ENCODE results near the gene CSH2. TPM values are rescaled to one million over a fixed set of nuclear protein-coding genes. Genes with fewer than 3 reads are reported as not detected.

CSH2 gene
- total RNA-seq, 1 experiment from 2014 or later, result not detected

DNA sequence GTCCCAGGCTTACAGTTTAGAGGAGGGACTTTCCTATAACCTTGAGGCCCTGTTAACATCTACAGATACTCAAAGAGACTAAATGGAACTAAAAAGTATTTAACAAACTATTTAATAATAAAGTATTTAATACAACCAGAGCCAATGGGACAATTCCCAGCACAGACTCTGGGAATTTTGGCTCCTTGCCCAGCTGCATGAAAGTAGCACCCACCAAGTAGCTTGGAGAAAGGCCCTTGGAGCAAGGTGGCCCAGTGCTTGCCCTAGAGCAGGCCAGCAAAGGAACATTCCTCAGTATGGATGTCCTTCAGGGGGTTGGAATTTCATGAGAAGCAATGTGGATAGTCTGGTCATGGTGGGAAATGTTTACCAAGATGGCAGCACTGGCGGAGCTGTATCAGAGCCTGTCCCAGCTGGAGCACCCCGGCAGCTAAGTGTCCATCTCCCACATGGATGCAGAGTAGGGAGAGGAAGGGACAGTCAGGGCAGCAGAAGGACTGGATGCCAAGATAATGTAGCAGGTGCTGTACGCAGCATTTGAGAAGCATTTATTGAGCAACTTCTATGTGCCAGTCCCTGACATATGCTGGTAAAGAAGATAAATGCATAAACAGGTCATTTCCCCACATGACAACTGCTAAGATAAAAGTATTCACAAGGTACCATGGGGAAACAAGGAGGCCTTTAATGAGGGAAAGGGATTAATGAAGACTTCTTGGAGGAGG lies 25.8 kb downstream of the CSH2 start:
- Mint-ChIP-seq H3K36me3 (ENCODE audit: insufficient read depth in 1 of 3, low read depth in 3 of 3) (peaks cover 0 to 10% (median 3%) of the 10 kb centered on the region in 3 experiments; a peak in 4 of 7 replicates), H3K9me3 (peaks cover 8 to 15% of the 10 kb centered on the region in 2 experiments), H3K4me3 (no peak overlapping the region), H3K4me1 (peaks cover 2 to 10% of the 10 kb centered on the region in 2 experiments; a peak in 3 of 4 replicates), H3K27ac (no peak overlapping the region), H3K27me3 (ENCODE audit: low read depth) (peaks cover 67% of the 10 kb centered on the region)
- Histone ChIP-seq H2AFZ (ENCODE audit: low read length) (no peak overlapping the region), H3K4me2 (ENCODE audit: insufficient read depth, insufficient read length, low read length) (no peak overlapping the region), H2BK12ac (ENCODE audit: insufficient read length, low read depth, low read length) (no peak overlapping the region), H4K5ac (ENCODE audit: insufficient read length, low read depth, low read length) (no peak overlapping the region), H3K27me3 (ENCODE audit: insufficient read depth, low read length) (peaks cover 4% of the 10 kb centered on the region; the same call in 1 of the 2 replicates), H3T11ph (ENCODE audit: low read length) (no peak overlapping the region), H3K23me2 (ENCODE audit: insufficient read length, low read depth, low read length, poor library complexity, severe bottlenecking) (no peaks in the 10 kb centered on the region), H4K20me1 (ENCODE audit: control insufficient read depth, insufficient read depth, insufficient read length) (no peaks in the 10 kb centered on the region), H3K14ac (ENCODE audit: insufficient read depth, low read length) (no peak overlapping the region), H4K8ac (replicated peaks; ENCODE audit: insufficient read length, low read depth, low read length) (no peak overlapping the region), H3K4me1 (ENCODE audit: insufficient read depth, low read length) (no peaks in the 10 kb centered on the region), H2BK20ac (ENCODE audit: low read depth, low read length, poor library complexity, severe bottlenecking) (no peak overlapping the region), H4K91ac (ENCODE audit: insufficient read length, low read depth, low read length) (no peak overlapping the region), H3K27ac (ENCODE audit: insufficient read length, low read depth, low read length) (no peak overlapping the region), H2BK120ac (ENCODE audit: low read depth, low read length, poor library complexity, severe bottlenecking) (no peak overlapping the region), H3K23ac (ENCODE audit: insufficient read length, low read depth, low read length) (no peak overlapping the region), H3K9ac (ENCODE audit: extremely low read depth, insufficient read length, low read length) (no peak overlapping the region), H3K79me2 (ENCODE audit: insufficient read depth, low read length) (no peaks in the 10 kb centered on the region), H2AK5ac (ENCODE audit: insufficient read length, low read length) (no peak overlapping the region), H2BK5ac (ENCODE audit: insufficient read length, low read length) (no peak overlapping the region), H3K18ac (ENCODE audit: insufficient read length, low read depth, low read length) (no peak overlapping the region), H3K4ac (ENCODE audit: low read depth, low read length) (no peak overlapping the region), H3K79me1 (ENCODE audit: insufficient read depth, low read depth, low read length, poor library complexity, severe bottlenecking) (no peaks in the 10 kb centered on the region), H3K9me3 (ENCODE audit: control insufficient read depth, low read depth, low read length) (no peaks in the 10 kb centered on the region), H3K56ac (ENCODE audit: insufficient read length, low read depth, low read length) (no peak overlapping the region), H2BK15ac (ENCODE audit: low read depth, low read length) (no peak overlapping the region)
- no CpG with 5 or more reads among the region's 3 CpGs for WGBS (ENCODE audit: extremely low coverage, insufficient read length, low lambda C conversion rate)
- TF ChIP-seq, protein P1, sequence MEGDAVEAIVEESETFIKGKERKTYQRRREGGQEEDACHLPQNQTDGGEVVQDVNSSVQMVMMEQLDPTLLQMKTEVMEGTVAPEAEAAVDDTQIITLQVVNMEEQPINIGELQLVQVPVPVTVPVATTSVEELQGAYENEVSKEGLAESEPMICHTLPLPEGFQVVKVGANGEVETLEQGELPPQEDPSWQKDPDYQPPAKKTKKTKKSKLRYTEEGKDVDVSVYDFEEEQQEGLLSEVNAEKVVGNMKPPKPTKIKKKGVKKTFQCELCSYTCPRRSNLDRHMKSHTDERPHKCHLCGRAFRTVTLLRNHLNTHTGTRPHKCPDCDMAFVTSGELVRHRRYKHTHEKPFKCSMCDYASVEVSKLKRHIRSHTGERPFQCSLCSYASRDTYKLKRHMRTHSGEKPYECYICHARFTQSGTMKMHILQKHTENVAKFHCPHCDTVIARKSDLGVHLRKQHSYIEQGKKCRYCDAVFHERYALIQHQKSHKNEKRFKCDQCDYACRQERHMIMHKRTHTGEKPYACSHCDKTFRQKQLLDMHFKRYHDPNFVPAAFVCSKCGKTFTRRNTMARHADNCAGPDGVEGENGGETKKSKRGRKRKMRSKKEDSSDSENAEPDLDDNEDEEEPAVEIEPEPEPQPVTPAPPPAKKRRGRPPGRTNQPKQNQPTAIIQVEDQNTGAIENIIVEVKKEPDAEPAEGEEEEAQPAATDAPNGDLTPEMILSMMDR (conservative IDR thresholded peaks at IDR 0.05), result no peak
- DNase-seq, result no peak

Data from H9 (cell line).